ENCODE measurements around the gene DIS3L. TPM values are rescaled to one million over a fixed set of nuclear protein-coding genes. Genes with fewer than 3 reads are reported as not detected.

DIS3L gene
- polyA plus RNA-seq, 2 of the 4 experiments (the other 2 are of a cell fraction), result 43.6 to 64.3 TPM

DNA sequence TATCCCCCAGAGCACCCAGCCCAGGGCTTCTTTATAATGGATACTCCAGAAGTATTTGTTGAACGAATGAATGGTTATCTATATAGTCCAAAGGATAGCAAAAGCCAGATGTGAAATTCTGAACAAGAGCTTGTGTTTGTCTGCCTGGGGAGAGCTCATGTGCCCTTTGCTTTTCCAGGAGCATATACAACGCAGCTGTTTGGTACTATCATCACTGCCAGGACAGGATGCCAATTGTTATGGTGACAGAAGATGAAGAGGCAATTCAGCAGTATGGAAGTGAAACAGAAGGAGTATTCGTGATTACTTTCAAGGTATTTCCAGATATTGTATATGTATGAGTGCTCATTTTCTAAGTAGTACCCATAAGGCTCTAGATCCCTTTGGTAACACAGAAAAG, 15.2 kb downstream of the DIS3L start:
- H3K9me3 ChIP-seq, result no peaks in the 10 kb centered on the region
- ChIA-PET CTCF (interaction anchor here (1.4 to 1.9 kb wide), 4 partner anchors 11 to 20 kb away, joined by 3 to 7 read pairs (median 4); no protein-coding TSS in a partner anchor), POLR2A (no interaction called here)
- 91% methylated on average over 3 of the region's 3 CpGs for WGBS (ENCODE audit: missing lambda C conversion rate)
- no peak overlapping the region for H3K4me3 ChIP-seq
- no peak for ATAC-seq
- no peaks in the 10 kb centered on the region for H3K4me1 ChIP-seq
- H3K4me2 ChIP-seq, result no peak overlapping the region
- TF ChIP-seq FOSB (CRISPR knock-in tag; IDR thresholded peaks at IDR 0.05) (no peak), RARB (CRISPR knock-in tag; IDR thresholded peaks at IDR 0.05) (no peak), TFCP2L1 (CRISPR knock-in tag; IDR thresholded peaks at IDR 0.05) (no peak), POLR2AphosphoS2 (conservative IDR thresholded peaks at IDR 0.05; ENCODE audit: low read length) (no peak), MYC (IDR thresholded peaks at IDR 0.05; ENCODE audit: borderline replicate concordance, low read length) (no peak), CHD4 (IDR thresholded peaks at IDR 0.05; ENCODE audit: borderline replicate concordance) (no peak), JUN (IDR thresholded peaks at IDR 0.05) (no peak), MAZ (IDR thresholded peaks at IDR 0.05; ENCODE audit: borderline replicate concordance, low read depth, low read length) (no peak), FOSL2 (IDR thresholded peaks at IDR 0.05) (no peak), FOSL2 (CRISPR knock-in tag; IDR thresholded peaks at IDR 0.05) (no peak), EHF (CRISPR knock-in tag; IDR thresholded peaks at IDR 0.05) (no peak)
- no peak overlapping the region for H3K27ac ChIP-seq
- no peak for FAIRE-seq
- DNase-seq (ENCODE audit: low read depth in 1 of 2, low spot score in 1 of 2), result no peak

DNA sequence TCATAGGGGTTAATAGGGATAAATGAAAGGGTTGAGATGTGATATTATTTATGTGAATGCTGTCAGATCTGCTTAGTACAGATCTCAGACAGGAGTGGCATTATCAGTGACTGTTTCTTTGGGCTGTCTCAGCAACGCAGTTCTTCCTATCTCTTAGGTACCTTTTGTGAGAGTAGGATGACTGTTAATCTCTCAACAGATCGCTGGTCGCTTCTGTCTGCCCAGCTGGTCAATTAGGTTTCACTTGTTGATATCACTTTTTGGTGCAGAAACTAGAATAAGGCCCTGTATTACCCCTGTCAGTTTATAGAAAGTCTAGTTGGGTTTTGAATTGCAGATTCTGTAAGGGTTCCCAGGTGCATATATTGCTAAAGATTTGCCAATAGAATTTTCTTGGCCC, 16.5 kb downstream of the DIS3L start:
- TF ChIP-seq ZC3H11A (IDR thresholded peaks at IDR 0.05), result no peak
- ChIA-PET POLR2A (no interaction called here), CTCF (no interaction called here)
- Histone ChIP-seq H3K9me3 (no peaks in the 10 kb centered on the region), H3K27ac (no peak overlapping the region), H3K4me2 (no peak overlapping the region), H3K4me1 (no peaks in the 10 kb centered on the region), H3K4me3 (no peak overlapping the region)
- WGBS (ENCODE audit: missing lambda C conversion rate), result 93% methylated on average over 3 of the region's 3 CpGs
- FAIRE-seq, result no peak
- DNase-seq (ENCODE audit: low read depth in 1 of 2, low spot score in 1 of 2), result no peak
- no peak for ATAC-seq

DNA sequence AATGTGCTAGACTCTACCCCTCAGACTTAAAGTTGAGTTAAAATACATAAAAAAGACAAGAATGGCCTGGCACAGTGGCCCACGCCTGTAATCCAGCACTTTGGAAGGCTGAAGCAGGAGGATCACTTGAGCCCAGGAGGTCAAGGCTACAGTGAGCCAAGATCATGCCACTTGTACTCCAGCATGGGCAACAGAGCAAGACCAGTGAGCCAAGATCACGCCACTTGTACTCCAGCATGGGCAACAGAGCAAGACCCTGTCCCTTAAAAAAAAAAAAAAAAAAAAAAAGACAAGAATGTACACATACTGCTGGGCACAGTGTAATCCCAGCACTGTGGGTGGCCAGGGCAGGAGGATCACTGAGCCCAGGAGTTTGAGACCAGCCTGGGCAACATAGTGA, 17.4 kb downstream of the DIS3L start:
- POLR2A ChIA-PET, result no interaction called here
- 95% methylated on average over 2 of the region's 2 CpGs for WGBS (ENCODE audit: missing lambda C conversion rate)

More for the DNA sequence above, 17.4 kb downstream of the DIS3L start:
- ATAC-seq (no peak), FAIRE-seq (no peak), DNase-seq (ENCODE audit: low read depth in 1 of 2, low spot score in 1 of 2) (no peak)
- no peak overlapping the region for H3K4me3 ChIP-seq
- CTCF ChIA-PET, result no interaction called here
- no peak overlapping the region for H3K4me2 ChIP-seq
- no peak for TF ChIP-seq FOSB (CRISPR knock-in tag; IDR thresholded peaks at IDR 0.05)
- no peak for TF ChIP-seq CEBPB (IDR thresholded peaks at IDR 0.05)
- TF ChIP-seq EHF (CRISPR knock-in tag; IDR thresholded peaks at IDR 0.05), result no peak
- TF ChIP-seq ESRRA (IDR thresholded peaks at IDR 0.05; ENCODE audit: borderline replicate concordance, low read length), result no peak
- TF ChIP-seq EHMT2 (IDR thresholded peaks at IDR 0.05; ENCODE audit: low read depth), result no peak
- TF ChIP-seq, protein P1, sequence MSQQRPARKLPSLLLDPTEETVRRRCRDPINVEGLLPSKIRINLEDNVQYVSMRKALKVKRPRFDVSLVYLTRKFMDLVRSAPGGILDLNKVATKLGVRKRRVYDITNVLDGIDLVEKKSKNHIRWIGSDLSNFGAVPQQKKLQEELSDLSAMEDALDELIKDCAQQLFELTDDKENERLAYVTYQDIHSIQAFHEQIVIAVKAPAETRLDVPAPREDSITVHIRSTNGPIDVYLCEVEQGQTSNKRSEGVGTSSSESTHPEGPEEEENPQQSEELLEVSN (IDR thresholded peaks at IDR 0.05; ENCODE audit: borderline replicate concordance, low read depth), result no peak
- no peak for TF ChIP-seq HOXB5 (CRISPR knock-in tag; IDR thresholded peaks at IDR 0.05)
- TF ChIP-seq, protein P2, sequence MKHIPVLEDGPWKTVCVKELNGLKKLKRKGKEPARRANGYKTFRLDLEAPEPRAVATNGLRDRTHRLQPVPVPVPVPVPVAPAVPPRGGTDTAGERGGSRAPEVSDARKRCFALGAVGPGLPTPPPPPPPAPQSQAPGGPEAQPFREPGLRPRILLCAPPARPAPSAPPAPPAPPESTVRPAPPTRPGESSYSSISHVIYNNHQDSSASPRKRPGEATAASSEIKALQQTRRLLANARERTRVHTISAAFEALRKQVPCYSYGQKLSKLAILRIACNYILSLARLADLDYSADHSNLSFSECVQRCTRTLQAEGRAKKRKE (CRISPR knock-in tag; IDR thresholded peaks at IDR 0.05; ENCODE audit: low read depth), result no peak
- no peak for TF ChIP-seq JUN (IDR thresholded peaks at IDR 0.05)
- TF ChIP-seq KDM5A (IDR thresholded peaks at IDR 0.05), result no peak
- no peak for TF ChIP-seq RARB (CRISPR knock-in tag; IDR thresholded peaks at IDR 0.05)
- TF ChIP-seq RCOR1 (IDR thresholded peaks at IDR 0.05; ENCODE audit: low read depth, low read length), result no peak
- TF ChIP-seq, protein P3, sequence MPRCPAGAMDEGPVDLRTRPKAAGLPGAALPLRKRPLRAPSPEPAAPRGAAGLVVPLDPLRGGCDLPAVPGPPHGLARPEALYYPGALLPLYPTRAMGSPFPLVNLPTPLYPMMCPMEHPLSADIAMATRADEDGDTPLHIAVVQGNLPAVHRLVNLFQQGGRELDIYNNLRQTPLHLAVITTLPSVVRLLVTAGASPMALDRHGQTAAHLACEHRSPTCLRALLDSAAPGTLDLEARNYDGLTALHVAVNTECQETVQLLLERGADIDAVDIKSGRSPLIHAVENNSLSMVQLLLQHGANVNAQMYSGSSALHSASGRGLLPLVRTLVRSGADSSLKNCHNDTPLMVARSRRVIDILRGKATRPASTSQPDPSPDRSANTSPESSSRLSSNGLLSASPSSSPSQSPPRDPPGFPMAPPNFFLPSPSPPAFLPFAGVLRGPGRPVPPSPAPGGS (IDR thresholded peaks at IDR 0.05), result no peak
- TF ChIP-seq SMC3 (IDR thresholded peaks at IDR 0.05), result no peak
- TF ChIP-seq, protein P4, sequence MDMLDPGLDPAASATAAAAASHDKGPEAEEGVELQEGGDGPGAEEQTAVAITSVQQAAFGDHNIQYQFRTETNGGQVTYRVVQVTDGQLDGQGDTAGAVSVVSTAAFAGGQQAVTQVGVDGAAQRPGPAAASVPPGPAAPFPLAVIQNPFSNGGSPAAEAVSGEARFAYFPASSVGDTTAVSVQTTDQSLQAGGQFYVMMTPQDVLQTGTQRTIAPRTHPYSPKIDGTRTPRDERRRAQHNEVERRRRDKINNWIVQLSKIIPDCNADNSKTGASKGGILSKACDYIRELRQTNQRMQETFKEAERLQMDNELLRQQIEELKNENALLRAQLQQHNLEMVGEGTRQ (IDR thresholded peaks at IDR 0.05), result no peak
- no peak for TF ChIP-seq SREBF2 (IDR thresholded peaks at IDR 0.05)
- no peak for TF ChIP-seq FOXS1 (CRISPR knock-in tag; IDR thresholded peaks at IDR 0.05)
- H3K9me3 ChIP-seq, result no peaks in the 10 kb centered on the region
- no peaks in the 10 kb centered on the region for H3K4me1 ChIP-seq
- no peak overlapping the region for H3K27ac ChIP-seq

Measured in A549 (cell line).